ENCODE measurements around the gene VEGFD.

Gene VEGFD

GRCh38 chrX:15299941-15300851 is 84.0 kb downstream of the VEGFD start:
- DNase-seq (ENCODE audit: low read depth) = peak; percentile 38
- TF ChIP-seq CTCF (conservative IDR thresholded peaks at IDR 0.05; ENCODE audit: low read depth, low read length) = peak; percentile 46
- no peak overlapping the region for H3K4me3 ChIP-seq (ENCODE audit: low read depth, low read length)

GRCh38 chrX:15298780-15299179 is 85.4 kb downstream of the VEGFD start:
- DNase-seq (ENCODE audit: low read depth) = no peak
- no peak for TF ChIP-seq CTCF (conservative IDR thresholded peaks at IDR 0.05; ENCODE audit: low read depth, low read length)
- H3K4me3 ChIP-seq (ENCODE audit: low read depth, low read length) = no peak overlapping the region

- H3K4me3 ChIP-seq (ENCODE audit: low read depth, low read length) = no peak overlapping the region
- TF ChIP-seq CTCF (conservative IDR thresholded peaks at IDR 0.05; ENCODE audit: low read depth, low read length) = no peak
Measured at GRCh38 chrX:15298201-15298600, 86.0 kb downstream of the VEGFD start.

More at GRCh38 chrX:15298201-15298600, 86.0 kb downstream of the VEGFD start:
- no peak for DNase-seq (ENCODE audit: low read depth)

Data from choroid plexus epithelial cell (primary cell).